Astrocyte (in vitro differentiated cells and primary cell): ENCODE measurements around the gene SEC24A.

Experiments
- CTCF ChIP-seq: IDR thresholded peaks from 2 replicates; pipeline ENCODE4 v1.5.1; 2011; ENCODE audit warnings: low read depth, mild to moderate bottlenecking, inconsistent platforms, low read length, moderate library complexity; ENCODE audit not compliant: insufficient read depth
- EZH2 ChIP-seq: IDR thresholded peaks from 2 replicates; pipeline ENCODE4 v1.6.1; 2012; ENCODE audit warnings: mild to moderate bottlenecking, low read length, inconsistent platforms; ENCODE audit not compliant: insufficient read depth

- no peak for TF ChIP-seq CTCF
- no peak for TF ChIP-seq EZH2
Observed at GRCh38 chr5:134604908-134605307, 43.7 kb upstream of the SEC24A start.
